Activated T-cell treated with anti-CD3 and anti-CD28 coated beads, Interleukin-2, amount 50 U/mL, for 72 hours (primary cell): ENCODE data around the gene UNC93A. TPM values are rescaled to one million over a fixed set of nuclear protein-coding genes. Genes with fewer than 3 reads are reported as not detected.
"Not testable (repeated sequence)": the region's sequence is repeated elsewhere in the genome, so short reads cannot be mapped to it uniquely, and the experiment has no call there.

Source experiments
- ATAC-seq, 2 donors: fragments of 150-1000 bp; cut with Tn5 transposase; replicated peaks in 1 of 2; 2 replicates each; pipeline ENCODE4 v1.10.0; 2021; ENCODE audit warnings: moderate library complexity in 2 of 2, mild to moderate bottlenecking in 1 of 2
- DNase-seq, 2 donors: peaks; one replicate each; pipeline ENCODE4 v3.0.0; 2021 to 2022; ENCODE audit warnings: mixed read lengths in 1 of 2
- H3K27ac Mint-ChIP-seq: one replicate; pipeline ENCODE4 v1.8.0; 2022; ENCODE audit warnings: mild to moderate bottlenecking, moderate library complexity, mixed read lengths
- H3K27me3 Mint-ChIP-seq: one replicate; pipeline ENCODE4 v1.8.0; 2022; ENCODE audit warnings: low read depth, mixed read lengths
- H3K36me3 Mint-ChIP-seq, 2 donors: one replicate each; pipeline ENCODE4 v1.8.0; 2022; ENCODE audit warnings: mixed read lengths in 2 of 2, mild to moderate bottlenecking in 1 of 2; ENCODE audit not compliant: insufficient read depth in 2 of 2
- H3K4me1 Mint-ChIP-seq: one replicate; pipeline ENCODE4 v1.8.0; 2022; ENCODE audit warnings: low read depth, mixed read lengths
- H3K4me3 Mint-ChIP-seq, 2 donors: one replicate each; pipeline ENCODE4 v1.8.0; 2022; ENCODE audit warnings: mild to moderate bottlenecking in 2 of 2, mixed read lengths in 2 of 2, moderate library complexity in 2 of 2
- H3K9me3 Mint-ChIP-seq, 2 donors: one replicate each; pipeline ENCODE4 v1.8.0; 2022; ENCODE audit warnings: mixed read lengths in 2 of 2
- total RNA-seq, 2 donors: library from RNA; stranded (reverse); gene quantifications; one replicate each; pipeline ENCODE4 v1.2.3, GENCODE V29; 2022

UNC93A gene
- total RNA-seq, 2 donors from 2014 or later, result not detected

- no peaks in the 10 kb centered on the region for H3K4me1 Mint-ChIP-seq
- no peaks in the 10 kb centered on the region for H3K36me3 Mint-ChIP-seq
- H3K27ac Mint-ChIP-seq, result no peak overlapping the region
- H3K27me3 Mint-ChIP-seq, result peaks cover 23% of the 10 kb centered on the region
- ATAC-seq, result no peak
- no peak overlapping the region for H3K4me3 Mint-ChIP-seq
- no peak for DNase-seq
- no peaks in the 10 kb centered on the region for H3K9me3 Mint-ChIP-seq
Measured at GRCh38 chr6:167276772-167277533, 14.2 kb upstream of the UNC93A start.

- not testable (repeated sequence) for H3K27ac Mint-ChIP-seq, H3K9me3 Mint-ChIP-seq, H3K4me3 Mint-ChIP-seq, DNase-seq, ATAC-seq, H3K36me3 Mint-ChIP-seq, H3K4me1 Mint-ChIP-seq
- peaks cover 23% of the 10 kb centered on the region for H3K27me3 Mint-ChIP-seq
Measured at GRCh38 chr6:167278173-167278940, 12.8 kb upstream of the UNC93A start.

GRCh38 chr6:167279766-167280446 lies 11.2 kb upstream of the UNC93A start:
- Mint-ChIP-seq H3K4me1 (no peaks in the 10 kb centered on the region), H3K9me3 (no peaks in the 10 kb centered on the region), H3K27me3 (peaks cover 23% of the 10 kb centered on the region), H3K36me3 (no peaks in the 10 kb centered on the region), H3K4me3 (no peak overlapping the region), H3K27ac (no peak overlapping the region)
- ATAC-seq, result no peak
- DNase-seq, result no peak

- not testable (repeated sequence) for H3K4me1 Mint-ChIP-seq, H3K36me3 Mint-ChIP-seq, H3K4me3 Mint-ChIP-seq, ATAC-seq, H3K27ac Mint-ChIP-seq, H3K9me3 Mint-ChIP-seq, DNase-seq
- H3K27me3 Mint-ChIP-seq, result peaks cover 20% of the 10 kb centered on the region
Measured at GRCh38 chr6:167280466-167280865, 10.6 kb upstream of the UNC93A start.

- H3K9me3 Mint-ChIP-seq, result no peaks in the 10 kb centered on the region
- ATAC-seq, result no peak
- no peak for DNase-seq
- no peaks in the 10 kb centered on the region for H3K4me1 Mint-ChIP-seq
- H3K4me3 Mint-ChIP-seq, result no peak overlapping the region
- H3K36me3 Mint-ChIP-seq, result no peaks in the 10 kb centered on the region
- H3K27ac Mint-ChIP-seq, result no peak overlapping the region
- H3K27me3 Mint-ChIP-seq, result peaks cover 12% of the 10 kb centered on the region
Measured at GRCh38 chr6:167282165-167282564, 8.9 kb upstream of the UNC93A start.

- not testable (repeated sequence) for H3K27ac Mint-ChIP-seq, H3K36me3 Mint-ChIP-seq, H3K9me3 Mint-ChIP-seq, H3K4me1 Mint-ChIP-seq, H3K27me3 Mint-ChIP-seq, H3K4me3 Mint-ChIP-seq, DNase-seq, ATAC-seq
Measured at GRCh38 chr6:167284565-167284964, 6.5 kb upstream of the UNC93A start.

GRCh38 chr6:167285077-167285770 lies 5.9 kb upstream of the UNC93A start:
- no peak for DNase-seq
- Mint-ChIP-seq H3K4me1 (no peaks in the 10 kb centered on the region), H3K36me3 (no peaks in the 10 kb centered on the region), H3K9me3 (no peaks in the 10 kb centered on the region), H3K27me3 (peaks cover 6% of the 10 kb centered on the region), H3K4me3 (no peak overlapping the region), H3K27ac (no peak overlapping the region)
- no peak for ATAC-seq

GRCh38 chr6:167287513-167288048 lies 3.5 kb upstream of the UNC93A start:
- ATAC-seq (no peak), DNase-seq (no peak)
- no peaks in the 10 kb centered on the region for H3K9me3 Mint-ChIP-seq
- peaks cover 6% of the 10 kb centered on the region for H3K27me3 Mint-ChIP-seq
- no peak overlapping the region for H3K4me3 Mint-ChIP-seq
- H3K4me1 Mint-ChIP-seq, result no peaks in the 10 kb centered on the region
- no peak overlapping the region for H3K27ac Mint-ChIP-seq
- no peaks in the 10 kb centered on the region for H3K36me3 Mint-ChIP-seq

- H3K27ac Mint-ChIP-seq, H3K9me3 Mint-ChIP-seq, H3K4me3 Mint-ChIP-seq, H3K27me3 Mint-ChIP-seq, H3K36me3 Mint-ChIP-seq, H3K4me1 Mint-ChIP-seq: not testable (repeated sequence)
- ATAC-seq (peak; percentile 76 to 87), DNase-seq (peak; percentile 17 to 28)
Measured at GRCh38 chr6:167288591-167289225, 2.4 kb upstream of the UNC93A start.

GRCh38 chr6:167289291-167289690 lies 1.8 kb upstream of the UNC93A start:
- ATAC-seq, H3K36me3 Mint-ChIP-seq, H3K27ac Mint-ChIP-seq, H3K4me3 Mint-ChIP-seq, DNase-seq, H3K9me3 Mint-ChIP-seq, H3K27me3 Mint-ChIP-seq, H3K4me1 Mint-ChIP-seq: not testable (repeated sequence)

- DNase-seq (no peak), ATAC-seq (no peak)
- H3K9me3 Mint-ChIP-seq, result no peaks in the 10 kb centered on the region
- no peaks in the 10 kb centered on the region for H3K36me3 Mint-ChIP-seq
- no peak overlapping the region for H3K4me3 Mint-ChIP-seq
- H3K27me3 Mint-ChIP-seq, result peaks cover 13% of the 10 kb centered on the region
- H3K4me1 Mint-ChIP-seq, result peaks cover 3% of the 10 kb centered on the region
- H3K27ac Mint-ChIP-seq, result no peak overlapping the region
Measured at GRCh38 chr6:167291623-167292300, 647 bp downstream of the UNC93A start.
